HG02623 (cell line): ENCODE results near the gene ZNF609.
"Not testable (repeated sequence)": the region's sequence is repeated elsewhere in the genome, so short reads cannot be mapped to it uniquely, and the experiment has no call there.

Experiments
- ATAC-seq: cut with Tn5 transposase; IDR thresholded peaks from one replicate; pipeline ENCODE4 v1.9.1; 2021; ENCODE audit warnings: moderate library complexity; ENCODE audit not compliant: unreplicated experiment

The ZNF609 gene

DNA sequence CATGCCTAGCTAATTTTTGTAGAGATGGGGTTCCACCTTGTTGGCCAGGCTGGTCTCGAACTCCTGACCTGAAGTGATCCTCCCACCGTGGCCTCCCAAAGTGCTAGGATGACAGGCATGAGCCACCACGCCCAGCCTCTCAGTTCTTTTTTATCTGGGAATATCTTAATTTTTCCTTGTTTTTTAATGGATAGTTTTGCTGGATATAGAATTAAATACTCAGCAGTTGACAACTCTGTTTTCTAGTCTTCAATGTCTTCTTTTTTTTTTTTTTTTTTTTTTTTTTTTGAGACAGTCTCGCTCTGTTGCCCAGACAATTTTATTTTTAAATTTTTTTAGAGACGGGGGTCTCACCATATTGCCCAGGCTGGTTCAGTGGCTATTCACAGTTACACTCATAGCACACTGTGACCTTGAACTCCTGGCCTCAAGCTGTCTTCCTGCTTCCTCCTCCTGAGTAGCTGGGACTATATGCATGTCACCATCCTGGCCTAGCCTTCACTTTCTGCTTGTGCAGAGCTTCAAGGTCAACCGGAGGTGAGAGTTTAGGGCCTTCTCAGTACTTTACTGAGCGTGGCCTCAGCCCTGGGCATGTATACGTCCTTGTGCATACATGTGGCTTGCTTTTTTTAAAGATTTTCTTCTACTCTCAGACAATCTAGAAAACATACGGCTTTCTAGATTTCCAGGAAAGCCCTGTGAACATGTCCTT is 120.5 kb downstream of the ZNF609 start:
- ATAC-seq, result no peak

- ATAC-seq, result no peak
Observed at GRCh38 chr15:64581408-64581761, 121.0 kb downstream of the ZNF609 start.

GRCh38 chr15:64582202-64582601 is 121.8 kb downstream of the ZNF609 start:
- ATAC-seq, result no peak

- ATAC-seq, result no peak
Observed at GRCh38 chr15:64583519-64583918, 123.1 kb downstream of the ZNF609 start.

GRCh38 chr15:64583983-64584382 is 123.6 kb downstream of the ZNF609 start:
- ATAC-seq, result no peak

GRCh38 chr15:64586259-64586870 is 126.0 kb downstream of the ZNF609 start:
- ATAC-seq, result no peak

DNA sequence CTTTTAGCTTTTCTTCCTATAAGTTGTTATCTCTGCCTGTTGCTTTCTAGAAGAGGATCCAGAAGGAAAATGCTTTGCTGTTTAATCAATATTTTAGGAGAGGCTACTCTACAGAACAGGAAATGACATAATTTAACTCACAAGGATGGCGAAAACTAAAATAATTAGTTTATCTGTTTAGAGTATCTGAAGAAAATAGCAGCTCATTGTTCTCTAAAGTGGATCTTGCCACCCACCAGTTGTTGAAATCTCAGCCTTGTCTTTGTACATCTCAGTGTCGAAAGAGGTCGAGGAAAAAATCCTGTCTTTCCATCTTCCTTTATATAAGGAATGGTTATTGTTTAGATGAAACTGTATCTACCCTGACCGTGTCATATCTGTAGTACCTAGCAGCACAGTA is 126.6 kb downstream of the ZNF609 start:
- no peak for ATAC-seq

GRCh38 chr15:64589435-64590084 is 129.2 kb downstream of the ZNF609 start:
- no peak for ATAC-seq

- not testable (repeated sequence) for ATAC-seq
Observed at GRCh38 chr15:64592845-64593244, 132.5 kb downstream of the ZNF609 start.

DNA sequence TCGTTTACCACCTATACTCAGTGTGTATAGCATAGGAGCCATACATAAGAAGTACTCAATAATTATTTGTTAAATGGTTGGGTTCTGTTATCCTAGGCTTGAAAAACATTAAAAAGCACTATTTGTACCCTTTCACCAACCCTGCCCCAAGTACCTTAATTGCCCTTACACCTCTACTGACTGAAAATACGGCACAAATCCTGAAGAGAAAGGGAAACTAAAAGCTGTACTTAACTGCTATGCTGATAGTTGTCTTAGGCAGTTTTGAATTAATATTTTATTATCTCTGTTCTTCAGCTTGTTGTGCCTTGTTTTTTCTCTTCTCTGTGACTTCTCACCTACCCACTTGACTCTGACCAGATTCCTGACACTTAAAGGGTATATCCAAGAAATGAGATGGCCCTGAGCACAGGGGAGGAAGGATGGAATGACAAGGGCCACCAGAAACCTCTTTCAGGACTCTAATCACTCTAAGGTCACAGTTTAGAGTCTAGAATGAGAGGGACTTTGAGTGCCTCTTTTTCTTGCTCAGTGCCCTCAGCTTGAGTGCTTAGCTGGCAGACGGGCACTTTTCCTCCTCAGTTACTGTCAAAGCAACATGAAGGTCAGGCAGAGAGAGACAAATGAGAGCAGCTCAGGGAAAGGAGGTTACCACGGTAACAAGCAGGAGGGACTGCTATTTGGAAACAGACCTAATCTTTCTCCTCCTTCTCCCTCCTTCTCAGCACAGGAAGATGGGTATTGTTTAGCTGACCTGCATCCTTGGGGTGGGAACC is 136.5 kb downstream of the ZNF609 start:
- ATAC-seq, result no peak

DNA sequence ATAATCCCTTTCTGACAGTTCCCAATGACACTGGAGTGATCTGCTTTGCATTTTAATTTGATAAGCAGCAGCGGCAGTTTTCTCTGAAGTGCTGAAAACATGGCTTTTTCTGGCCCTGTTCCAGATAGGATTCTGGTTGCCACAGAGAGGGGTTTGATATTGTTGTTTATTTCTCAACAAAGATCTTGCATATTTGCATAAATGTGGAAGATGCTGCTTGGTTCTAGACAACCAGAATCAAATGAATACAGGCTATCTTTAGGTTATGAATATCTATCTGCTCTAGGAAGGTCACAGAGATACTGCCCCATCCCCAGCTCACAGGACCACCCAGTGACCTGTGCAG is 137.1 kb downstream of the ZNF609 start:
- ATAC-seq, result no peak

DNA sequence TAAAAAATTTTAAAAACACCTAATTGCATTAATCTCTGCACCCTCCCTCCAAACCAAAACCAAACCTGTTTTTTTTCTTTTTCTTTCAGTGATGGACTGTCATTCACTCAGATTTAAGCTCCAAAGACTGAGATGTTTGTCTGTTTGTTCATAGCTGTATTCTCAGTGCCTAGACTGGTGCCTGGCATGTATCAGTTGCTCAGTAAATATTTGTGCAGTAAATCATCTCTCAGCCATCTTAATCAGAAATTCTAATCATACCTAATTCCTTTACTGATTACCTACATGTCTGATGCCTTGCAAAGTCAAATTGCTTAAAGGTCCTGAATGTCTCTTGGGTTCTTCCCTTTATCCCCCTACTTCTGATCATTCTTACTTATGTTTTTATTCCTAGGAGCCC is 138.8 kb downstream of the ZNF609 start:
- ATAC-seq, result no peak

DNA sequence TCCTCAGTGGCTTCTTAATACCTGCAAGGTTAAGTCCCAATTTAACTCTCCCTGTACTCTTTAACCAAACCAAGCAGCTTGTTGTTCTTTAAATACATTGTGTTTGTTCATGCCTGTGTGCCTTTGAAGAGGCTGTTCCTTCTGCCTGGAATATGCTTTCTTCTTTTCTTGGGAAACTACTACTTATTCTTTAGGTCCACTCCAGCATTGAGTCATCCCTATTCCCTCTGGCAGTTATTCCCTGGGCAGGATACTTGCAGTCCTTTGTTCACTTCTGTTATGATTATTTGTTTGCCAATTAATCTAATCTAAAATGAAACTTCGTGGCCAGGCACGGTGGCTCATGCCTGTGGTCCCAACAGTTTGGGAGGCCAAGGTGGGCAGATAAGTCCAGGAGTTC is 139.3 kb downstream of the ZNF609 start:
- no peak for ATAC-seq

GRCh38 chr15:64600794-64601193 is 140.4 kb downstream of the ZNF609 start:
- ATAC-seq, result no peak

GRCh38 chr15:64604319-64604718 is 143.9 kb downstream of the ZNF609 start:
- no peak for ATAC-seq

DNA sequence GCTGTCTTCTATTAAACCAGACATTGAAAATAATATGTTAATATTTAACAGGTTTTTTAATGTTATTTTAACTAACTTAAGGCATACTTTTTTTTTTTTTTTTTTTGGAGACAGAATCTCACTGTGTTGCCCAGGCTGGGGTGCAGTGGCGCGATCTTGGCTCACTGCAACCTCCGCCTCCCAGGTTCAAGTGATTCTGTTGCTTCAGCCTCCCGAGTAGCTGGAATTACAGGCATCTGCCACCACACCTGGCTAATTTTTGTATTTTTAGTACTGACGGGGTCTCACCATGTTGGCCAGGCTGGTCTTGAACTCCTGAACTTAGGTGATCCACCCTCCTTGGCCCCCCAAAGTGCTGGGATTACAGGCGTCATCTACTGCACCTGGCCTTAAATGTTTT is 147.0 kb downstream of the ZNF609 start:
- ATAC-seq, result not testable (repeated sequence)

- ATAC-seq, result no peak
Observed at GRCh38 chr15:64610257-64610919, 150.0 kb downstream of the ZNF609 start.

DNA sequence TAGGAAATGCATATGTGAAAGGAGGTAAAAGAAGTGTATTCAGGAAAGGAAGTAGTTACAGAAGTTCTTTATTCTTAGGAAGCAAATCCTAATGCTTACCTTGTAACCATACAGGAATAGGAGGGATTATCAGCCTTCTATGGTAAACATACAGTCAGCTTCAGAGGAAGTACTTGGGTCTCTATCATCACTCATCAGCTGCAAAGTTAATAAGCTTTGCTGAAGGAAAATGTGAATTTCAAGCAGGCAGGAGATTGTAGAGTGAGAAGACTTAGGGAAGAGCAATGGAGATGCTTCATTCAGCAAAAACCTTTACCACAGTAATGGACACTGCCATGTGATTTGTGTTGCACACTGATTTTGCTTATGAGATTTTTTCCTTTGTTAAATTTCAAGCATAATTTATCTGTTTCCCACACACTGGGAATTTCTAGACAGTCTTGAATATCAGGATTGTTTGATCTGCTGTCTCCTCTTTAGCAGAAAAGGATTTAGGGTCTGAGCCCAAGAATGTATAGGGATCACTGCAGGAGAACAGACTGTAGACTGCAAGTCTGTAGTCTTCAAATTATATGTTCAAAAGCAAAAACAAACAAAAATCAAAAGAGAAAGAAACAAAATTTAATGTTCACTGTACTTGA is 150.8 kb downstream of the ZNF609 start:
- ATAC-seq, result no peak

DNA sequence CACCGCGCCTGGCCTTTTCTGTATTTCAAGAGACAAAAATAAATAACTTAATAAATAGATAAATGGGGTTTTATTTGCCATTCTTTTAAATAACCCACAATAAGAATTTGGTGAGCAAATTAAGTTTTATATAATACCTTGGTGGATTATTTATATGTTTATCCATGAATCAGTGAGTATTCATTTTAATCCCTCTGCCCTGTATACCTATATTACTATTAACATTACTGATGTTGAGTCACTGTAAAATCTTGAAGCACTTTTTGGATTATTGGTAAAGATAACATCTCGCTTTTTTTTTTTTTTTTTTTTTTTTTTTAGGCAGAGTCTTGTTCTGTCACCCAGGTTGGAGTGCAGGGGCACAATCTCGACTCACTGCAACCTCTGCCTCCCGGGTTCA is 154.1 kb downstream of the ZNF609 start:
- no peak for ATAC-seq

GRCh38 chr15:64617727-64618126 is 157.3 kb downstream of the ZNF609 start:
- no peak for ATAC-seq

DNA sequence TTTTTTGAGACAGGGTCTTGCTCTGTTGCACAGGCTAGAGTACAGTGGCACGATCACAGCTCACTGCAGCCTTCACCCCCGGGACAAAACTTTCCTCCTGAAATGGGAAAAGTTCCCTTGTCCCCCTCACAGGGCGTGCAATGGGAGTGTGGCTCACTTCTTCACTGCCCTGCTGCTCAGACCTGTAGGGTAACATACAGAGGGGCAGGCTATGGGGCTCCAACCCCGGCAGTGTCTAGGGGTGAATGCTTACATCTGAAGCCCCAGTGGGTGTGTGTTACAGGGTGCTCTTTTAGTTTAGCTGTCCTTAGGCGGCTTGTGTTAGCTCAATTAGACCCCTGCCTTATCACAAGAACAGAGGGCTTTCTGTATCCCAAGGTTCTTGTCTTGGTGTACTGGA is 157.8 kb downstream of the ZNF609 start:
- ATAC-seq, result no peak
